ENCODE data around the gene CCNF. TPM values are rescaled to one million over a fixed set of nuclear protein-coding genes. Genes with fewer than 3 reads are reported as not detected.
"Not testable (repeated sequence)": the region's sequence is repeated elsewhere in the genome, so short reads cannot be mapped to it uniquely, and the experiment has no call there.

CCNF gene
- total RNA-seq, 1 donor from 2014 or later, result 41.6 TPM

GRCh38 chr16:2385190-2385836, 43.9 kb upstream of the CCNF start:
- no peak overlapping the region for H3K4me3 ChIP-seq
- H3K27me3 ChIP-seq, result no peaks in the 10 kb centered on the region
- H3K27ac ChIP-seq, result no peak overlapping the region
- H3K36me3 Mint-ChIP-seq, result no peaks in the 10 kb centered on the region
- H3K36me3 ChIP-seq, result no peaks in the 10 kb centered on the region
- peaks cover 2% of the 10 kb centered on the region for H3K27me3 Mint-ChIP-seq (ENCODE audit: insufficient read depth, low read depth)
- peaks cover 8% of the 10 kb centered on the region for H3K9me3 Mint-ChIP-seq
- TF ChIP-seq EZH2phosphoT487 (IDR thresholded peaks at IDR 0.05), result no peak
- no peak for TF ChIP-seq CTCF (IDR thresholded peaks at IDR 0.05)
- no peak for TF ChIP-seq EZH2 (IDR thresholded peaks at IDR 0.05)
- no peaks in the 10 kb centered on the region for H3F3A ChIP-seq (ENCODE audit: low read depth)
- no peaks in the 10 kb centered on the region for H4K20me1 ChIP-seq (ENCODE audit: low read depth)
- no peaks in the 10 kb centered on the region for H3K4me1 Mint-ChIP-seq
- H3K4me3 Mint-ChIP-seq, result no peak overlapping the region
- peak overlapping the region; percentile 68 for H2AFZ ChIP-seq (replicated peaks)
- no peak for DNase-seq (ENCODE audit: low spot score)
- no peak overlapping the region for H3K9ac ChIP-seq
- peaks cover 3% of the 10 kb centered on the region for H3K9me3 ChIP-seq (ENCODE audit: low read depth)
- no peaks in the 10 kb centered on the region for H3K79me2 ChIP-seq (ENCODE audit: low read depth)
- H3K4me2 ChIP-seq, result no peak overlapping the region
- no peak overlapping the region for H3K27ac Mint-ChIP-seq
- no peaks in the 10 kb centered on the region for H3K4me1 ChIP-seq

GRCh38 chr16:2385982-2386381, 43.3 kb upstream of the CCNF start:
- H3K27ac ChIP-seq; DNase-seq (ENCODE audit: low spot score); H3K4me1 Mint-ChIP-seq; H3K9ac ChIP-seq; H4K20me1 ChIP-seq (ENCODE audit: low read depth); H3K27ac Mint-ChIP-seq; H3K79me2 ChIP-seq (ENCODE audit: low read depth); H3K4me1 ChIP-seq; H3K27me3 ChIP-seq; H3K9me3 Mint-ChIP-seq; H3F3A ChIP-seq (ENCODE audit: low read depth); H3K36me3 ChIP-seq; H3K4me2 ChIP-seq; H3K36me3 Mint-ChIP-seq; H3K4me3 Mint-ChIP-seq; H3K4me3 ChIP-seq; H3K27me3 Mint-ChIP-seq (ENCODE audit: insufficient read depth, low read depth); H3K9me3 ChIP-seq (ENCODE audit: low read depth): not testable (repeated sequence)
- H2AFZ ChIP-seq (replicated peaks), result peak overlapping the region; percentile 68

- no peaks in the 10 kb centered on the region for H4K20me1 ChIP-seq (ENCODE audit: low read depth)
- H3K27me3 ChIP-seq, result no peaks in the 10 kb centered on the region
- no peak overlapping the region for H2AFZ ChIP-seq (replicated peaks)
- no peaks in the 10 kb centered on the region for H3K4me1 ChIP-seq
- Mint-ChIP-seq H3K27ac (no peak overlapping the region), H3K9me3 (peaks cover 8% of the 10 kb centered on the region), H3K4me3 (no peak overlapping the region), H3K4me1 (no peaks in the 10 kb centered on the region), H3K27me3 (ENCODE audit: insufficient read depth, low read depth) (peaks cover 8% of the 10 kb centered on the region), H3K36me3 (no peaks in the 10 kb centered on the region)
- H3K9me3 ChIP-seq (ENCODE audit: low read depth), result peaks cover 3% of the 10 kb centered on the region
- peak; percentile 17 for DNase-seq (ENCODE audit: low spot score)
- no peaks in the 10 kb centered on the region for H3K36me3 ChIP-seq
- no peak for TF ChIP-seq EZH2phosphoT487 (IDR thresholded peaks at IDR 0.05)
- no peak for TF ChIP-seq EZH2 (IDR thresholded peaks at IDR 0.05)
- peak; percentile 41 for TF ChIP-seq CTCF (IDR thresholded peaks at IDR 0.05)
- no peak overlapping the region for H3K9ac ChIP-seq
- no peaks in the 10 kb centered on the region for H3K79me2 ChIP-seq (ENCODE audit: low read depth)
- H3F3A ChIP-seq (ENCODE audit: low read depth), result no peaks in the 10 kb centered on the region
- no peak overlapping the region for H3K27ac ChIP-seq
- no peak overlapping the region for H3K4me3 ChIP-seq
- H3K4me2 ChIP-seq, result no peak overlapping the region
Measured at GRCh38 chr16:2386990-2387389, 42.3 kb upstream of the CCNF start.

GRCh38 chr16:2388139-2388874, 40.9 kb upstream of the CCNF start:
- Histone ChIP-seq H2AFZ (replicated peaks) (no peak overlapping the region), H3K4me2 (no peak overlapping the region), H3K27ac (no peak overlapping the region), H3K79me2 (ENCODE audit: low read depth) (no peaks in the 10 kb centered on the region), H3K27me3 (no peaks in the 10 kb centered on the region), H3K36me3 (no peaks in the 10 kb centered on the region), H3K4me1 (no peaks in the 10 kb centered on the region), H3F3A (ENCODE audit: low read depth) (no peaks in the 10 kb centered on the region), H3K4me3 (no peak overlapping the region), H4K20me1 (ENCODE audit: low read depth) (no peaks in the 10 kb centered on the region), H3K9me3 (ENCODE audit: low read depth) (peaks cover 3% of the 10 kb centered on the region), H3K9ac (no peak overlapping the region)
- H3K9me3 Mint-ChIP-seq, result peaks cover 8% of the 10 kb centered on the region
- no peak for DNase-seq (ENCODE audit: low spot score)
- H3K36me3 Mint-ChIP-seq, result no peaks in the 10 kb centered on the region
- no peak overlapping the region for H3K4me3 Mint-ChIP-seq
- no peaks in the 10 kb centered on the region for H3K4me1 Mint-ChIP-seq
- no peak for TF ChIP-seq EZH2phosphoT487 (IDR thresholded peaks at IDR 0.05)
- no peak for TF ChIP-seq EZH2 (IDR thresholded peaks at IDR 0.05)
- TF ChIP-seq CTCF (IDR thresholded peaks at IDR 0.05), result no peak
- no peak overlapping the region for H3K27ac Mint-ChIP-seq
- peaks cover 8% of the 10 kb centered on the region for H3K27me3 Mint-ChIP-seq (ENCODE audit: insufficient read depth, low read depth)
